NCI-H460 (cell line): Measurements from ENCODE around the gene AXIN1. TPM values are rescaled to one million over a fixed set of nuclear protein-coding genes. Genes with fewer than 3 reads are reported as not detected.

Experiments
- DNase-seq: peaks from one replicate; pipeline ENCODE4 v3.0.0-alpha.2; 2016; ENCODE audit warnings: low read depth; ENCODE audit errors: extremely low read depth
- total RNA-seq: library from RNA; depleted of rRNA; stranded (reverse); fragments of >200 nt; shearing (Covaris generic); gene quantifications from 2 replicates; pipeline ENCODE4 v1.2.3, GENCODE V29; 2014

The AXIN1 gene
- total RNA-seq, 1 experiment from 2014 or later: 35.7 TPM

- no peak for DNase-seq
These were observed 44.7 kb downstream of the AXIN1 start for GRCh38 chr16:307691-308312.

GRCh38 chr16:306911-307370, 45.6 kb downstream of the AXIN1 start:
- DNase-seq: no peak

- DNase-seq: no peak
These were observed 46.5 kb downstream of the AXIN1 start for GRCh38 chr16:305916-306626.

GRCh38 chr16:303760-304505, 48.6 kb downstream of the AXIN1 start:
- no peak for DNase-seq

GRCh38 chr16:301950-302349, 50.6 kb downstream of the AXIN1 start:
- no peak for DNase-seq

- DNase-seq: no peak
These were observed 51.3 kb downstream of the AXIN1 start for GRCh38 chr16:301235-301634.

- no peak for DNase-seq
These were observed 54.7 kb downstream of the AXIN1 start for GRCh38 chr16:297832-298231.

- no peak for DNase-seq
These were observed 55.6 kb downstream of the AXIN1 start for GRCh38 chr16:296806-297510.

- no peak for DNase-seq
These were observed 56.2 kb downstream of the AXIN1 start for GRCh38 chr16:296276-296675.

- DNase-seq: no peak
These were observed 59.3 kb downstream of the AXIN1 start for GRCh38 chr16:293043-293775.

GRCh38 chr16:291539-291938, 61.0 kb downstream of the AXIN1 start:
- DNase-seq: no peak

- DNase-seq: no peak
These were observed 61.7 kb downstream of the AXIN1 start for GRCh38 chr16:290681-291405.

- no peak for DNase-seq
These were observed 62.4 kb downstream of the AXIN1 start for GRCh38 chr16:290015-290680.

- no peak for DNase-seq
These were observed 63.0 kb downstream of the AXIN1 start for GRCh38 chr16:289395-289997.

- DNase-seq: no peak
These were observed 64.3 kb downstream of the AXIN1 start for GRCh38 chr16:287981-288920.

GRCh38 chr16:287298-287811, 65.2 kb downstream of the AXIN1 start:
- DNase-seq: no peak

GRCh38 chr16:286491-287297, 65.8 kb downstream of the AXIN1 start:
- DNase-seq: no peak
